Endothelial cell of umbilical vein (primary cell): Measurements from ENCODE around the gene RRH. TPM values are rescaled to one million over a fixed set of nuclear protein-coding genes. Genes with fewer than 3 reads are reported as not detected.
"Not testable (repeated sequence)": the region's sequence is repeated elsewhere in the genome, so short reads cannot be mapped to it uniquely, and the experiment has no call there.

Source experiments
- BruUV-seq: library from RNA; stranded (reverse); fragments of 400-500 nt; replicated peaks from 2 replicates; lab custom pipeline; 2021; lab: Mats Ljungman, UMichigan
- CTCF ChIA-PET: fragments of 300-600, 350-600 bp; sonication (Branson Sonifier 250); formaldehyde crosslinking; loops from one replicate; lab custom pipeline; 2021; ENCODE audit warnings: antibody characterized with exemption, inconsistent platforms; lab: Charles Lee
- POLR2A ChIA-PET: fragments of 300-600, 350-600 bp; sonication (Branson Sonifier 250); formaldehyde crosslinking; loops from one replicate; lab custom pipeline; 2021; ENCODE audit warnings: antibody characterized with exemption, inconsistent platforms; lab: Charles Lee
- DNase-seq: peaks from one replicate; pipeline ENCODE4 v3.0.0-alpha.2; 2011; ENCODE audit warnings: low read depth, low spot score
- FAIRE-seq: peaks from 2 replicates; lab custom pipeline; 2011; peaks lifted over from hg19 to GRCh38; lab: Jason Lieb, UNC
- H2AFZ ChIP-seq: 2 replicates; pipeline ENCODE4 v1.6.0; 2012; ENCODE audit warnings: low read depth, low read length, control low read depth, inconsistent platforms
- H3K27ac ChIP-seq: 2 replicates; pipeline ENCODE4 v1.5.1; 2011; ENCODE audit warnings: low read depth, mild to moderate bottlenecking, control low read depth, low read length, moderate library complexity; ENCODE audit not compliant: insufficient read depth
- H3K27me3 ChIP-seq, 2 experiments: 2 replicates each; pipeline versions ENCODE4 v1.6.0 to v1.6.1; 2011; ENCODE audit warnings: low read length in 2 of 2, mixed read lengths in 1 of 2; ENCODE audit not compliant: control insufficient read depth in 2 of 2, insufficient read depth in 2 of 2
- H3K36me3 ChIP-seq, 2 experiments: 2 replicates in 1 of 2; 3 replicates in 1 of 2; pipeline ENCODE4 v1.5.1; 2011; ENCODE audit warnings: low read length in 2 of 2, mild to moderate bottlenecking in 1 of 2, moderate library complexity in 1 of 2; ENCODE audit not compliant: control insufficient read depth in 2 of 2, insufficient read depth in 2 of 2; ENCODE audit errors: extremely low read depth in 1 of 2
- H3K4me1 ChIP-seq: 3 replicates; pipeline ENCODE4 v1.5.1; 2011; ENCODE audit warnings: mild to moderate bottlenecking, low read length; ENCODE audit not compliant: control insufficient read depth, insufficient read depth; ENCODE audit errors: extremely low read depth
- H3K4me2 ChIP-seq: 2 replicates; pipeline ENCODE4 v1.6.1; 2011; ENCODE audit warnings: low read length, control low read depth, mixed read lengths; ENCODE audit not compliant: insufficient read depth
- H3K4me3 ChIP-seq, 3 experiments: fragments of 200-600 bp in 1 of 3; sonication (generic), shearing (Covaris generic) in 1 of 3; replicated peaks in 1 of 3; 2 replicates each; pipeline ENCODE4 v1.5.1; 2011 to 2016; ENCODE audit warnings: control low read depth in 3 of 3, low read length in 3 of 3, mild to moderate bottlenecking in 2 of 3, inconsistent platforms in 1 of 3, low read depth in 1 of 3, moderate library complexity in 1 of 3; ENCODE audit not compliant: insufficient read depth in 1 of 3
- H3K79me2 ChIP-seq: 2 replicates; pipeline ENCODE4 v1.6.0; 2012; ENCODE audit warnings: low read length, inconsistent platforms; ENCODE audit not compliant: control insufficient read depth, insufficient read depth
- H3K9ac ChIP-seq: replicated peaks from 2 replicates; pipeline ENCODE3; 2011; ENCODE audit warnings: low read length, control low read depth; ENCODE audit not compliant: insufficient read depth; ENCODE audit errors: extremely low read depth
- H3K9me1 ChIP-seq: replicated peaks from 3 replicates; pipeline ENCODE4 v1.6.0; 2011; ENCODE audit warnings: mild to moderate bottlenecking, low read length; ENCODE audit not compliant: control insufficient read depth, insufficient read depth; ENCODE audit errors: extremely low read depth
- H3K9me3 ChIP-seq: replicated peaks from 2 replicates; pipeline ENCODE4 v1.5.1; 2012; ENCODE audit warnings: low read length, inconsistent platforms; ENCODE audit not compliant: control insufficient read depth, insufficient read depth
- H4K20me1 ChIP-seq: replicated peaks from 2 replicates; pipeline ENCODE3; 2011; ENCODE audit warnings: mild to moderate bottlenecking, low read length; ENCODE audit not compliant: control insufficient read depth, insufficient read depth; ENCODE audit errors: extremely low read depth
- CTCF ChIP-seq, 2 donors: IDR thresholded peaks; 1 replicate in 1 of 2; 2 replicates in 1 of 2; pipeline ENCODE4 v1.5.1; 2011; ENCODE audit warnings: low read length in 2 of 2, mild to moderate bottlenecking in 2 of 2, moderate library complexity in 2 of 2, control low read depth in 1 of 2, inconsistent platforms in 1 of 2, low read depth in 1 of 2; ENCODE audit not compliant: insufficient read depth in 1 of 2; ENCODE audit errors: extremely low read depth in 1 of 2
- EZH2 ChIP-seq: IDR thresholded peaks from 2 replicates; pipeline ENCODE4 v1.6.1; 2012; ENCODE audit warnings: borderline replicate concordance, low read depth, mild to moderate bottlenecking, moderate library complexity, low read length, inconsistent platforms; ENCODE audit not compliant: severe bottlenecking
- FOS ChIP-seq: IDR thresholded peaks from 2 replicates; pipeline ENCODE4 v1.6.1; 2011; ENCODE audit warnings: mild to moderate bottlenecking, low read length, moderate library complexity, borderline replicate concordance; ENCODE audit not compliant: insufficient read depth
- GATA2 ChIP-seq: IDR thresholded peaks from 2 replicates; pipeline ENCODE4 v1.7.0; 2011; ENCODE audit warnings: low read depth, mild to moderate bottlenecking, moderate library complexity, mixed read lengths, low read length; ENCODE audit not compliant: insufficient read length, insufficient read depth
- JUN ChIP-seq: IDR thresholded peaks from 2 replicates; pipeline ENCODE4 v1.6.1; 2011; ENCODE audit warnings: borderline replicate concordance, low read depth; ENCODE audit not compliant: insufficient read length, insufficient read depth
- MAX ChIP-seq: IDR thresholded peaks from 2 replicates; pipeline ENCODE4 v1.6.1; 2011; ENCODE audit not compliant: insufficient read depth, insufficient read length
- MYC ChIP-seq: IDR thresholded peaks from one replicate; pipeline ENCODE4 v1.6.1; 2011; ENCODE audit warnings: mild to moderate bottlenecking, low read depth, low read length
- POLR2A ChIP-seq: IDR thresholded peaks from 2 replicates; pipeline ENCODE4 v1.6.1; 2012; ENCODE audit warnings: low read depth, mild to moderate bottlenecking, control low read depth, low read length
- POLR2AphosphoS5 ChIP-seq: IDR thresholded peaks from 2 replicates; pipeline ENCODE4 v1.6.1; 2012; ENCODE audit warnings: low read depth, mild to moderate bottlenecking, control low read depth, low read length, moderate library complexity; ENCODE audit not compliant: insufficient read depth
- dilution Hi-C: fragments of 300-500 bp; cut with MboI; formaldehyde crosslinking; loops from one replicate; pipeline ENCODE4 v1.15.0; 2019; ENCODE audit warnings: low sequenced_read_pairs; ENCODE audit not compliant: extremely low pct_ligation_motif_present
- intact Hi-C: fragments of 100-400 bp; cut with micrococcal nuclease; formaldehyde crosslinking; loops from one replicate; pipeline ENCODE4 v1.10.0; 2022
- polyA plus RNA-seq, 4 experiments: library from polyadenylated mRNA; depleted of rRNA in 3 of 4; stranded (reverse) in 3 of 4; unstranded in 1 of 4; fragments of >200 nt; gene quantifications; 2 replicates each; pipeline versions ENCODE4 v1.2.1 to v1.2.3, GENCODE V29; 2011 to 2012; ENCODE audit warnings: missing spikeins in 1 of 4
- total RNA-seq: library from RNA; stranded (reverse); gene quantifications from 2 replicates; pipeline ENCODE4 v1.2.3, GENCODE V29; 2021

Gene RRH
- total and polyA plus RNA-seq, 2 donors (not counting 3 experiments of a cell fraction or from before 2014, with no cell fraction given), result 0.11 to 0.31 TPM

DNA sequence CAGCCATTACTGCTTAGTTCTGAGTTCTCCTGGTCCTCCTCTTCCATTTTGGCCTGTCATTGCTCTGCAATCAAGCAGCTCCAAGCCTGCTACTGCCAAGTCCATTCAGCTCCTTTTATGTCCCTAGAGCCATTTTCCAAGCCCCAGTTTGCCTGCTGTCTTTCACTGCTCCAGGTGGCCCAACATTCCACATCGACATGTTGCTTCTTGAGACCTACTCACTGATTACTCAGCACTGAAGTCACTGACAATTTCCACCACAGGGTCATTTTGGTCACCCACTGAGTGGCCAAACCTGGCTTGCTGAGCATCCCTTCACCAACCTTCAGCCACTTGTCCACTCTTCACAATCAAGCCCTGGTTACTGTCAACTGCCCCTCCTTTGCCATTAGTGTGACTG is 47.3 kb downstream of the RRH start:
- FAIRE-seq (no peak), DNase-seq (no peak)
- Histone ChIP-seq H3K9me3 (no peaks in the 10 kb centered on the region), H3K9ac (no peak overlapping the region), H3K4me1 (no peaks in the 10 kb centered on the region), H3K4me2 (no peak overlapping the region), H3K4me3 (no peak overlapping the region), H2AFZ (no peak overlapping the region), H3K36me3 (no peaks in the 10 kb centered on the region), H3K79me2 (no peaks in the 10 kb centered on the region), H3K27ac (no peak overlapping the region), H4K20me1 (no peaks in the 10 kb centered on the region), H3K27me3 (no peaks in the 10 kb centered on the region), H3K9me1 (no peaks in the 10 kb centered on the region)
- CTCF ChIA-PET, result no interaction called here
- TF ChIP-seq GATA2 (no peak), MYC (no peak), FOS (no peak), JUN (no peak), POLR2A (no peak), POLR2AphosphoS5 (no peak), MAX (no peak), EZH2 (no peak), CTCF (IDR thresholded peaks at IDR 0.05; ENCODE audit: extremely low read depth in 1 of 2, insufficient read depth in 1 of 2, low read depth in 1 of 2, low read length in 2 of 2) (no peak)
- dilution Hi-C loops (no loop called here), intact Hi-C loops (no loop called here)
- no TSS peak for BruUV-seq
- POLR2A ChIA-PET, result no interaction called here

GRCh38 chr4:109875553-109875952 is 47.8 kb downstream of the RRH start:
- BruUV-seq, result not testable (repeated sequence)

More at GRCh38 chr4:109875553-109875952, 47.8 kb downstream of the RRH start:
- H3K27me3 ChIP-seq, H3K4me2 ChIP-seq, H3K27ac ChIP-seq, H3K36me3 ChIP-seq, H3K4me1 ChIP-seq, POLR2A ChIA-PET, dilution Hi-C loops, DNase-seq, FAIRE-seq, H2AFZ ChIP-seq, H3K4me3 ChIP-seq, H3K9me3 ChIP-seq, H3K9ac ChIP-seq, H3K9me1 ChIP-seq, CTCF ChIA-PET, H4K20me1 ChIP-seq, intact Hi-C loops, H3K79me2 ChIP-seq: not testable (repeated sequence)
